HG02610 (cell line): ENCODE results near the gene ERVW-1.
A peak's percentile ranks its signal among the peaks of the same experiment; 100 is the strongest.
"Not testable (repeated sequence)": the region's sequence is repeated elsewhere in the genome, so short reads cannot be mapped to it uniquely, and the experiment has no call there.

Source experiments
- ATAC-seq: cut with Tn5 transposase; IDR thresholded peaks from one replicate; pipeline ENCODE4 v1.9.1; 2021; ENCODE audit warnings: mild to moderate bottlenecking, moderate library complexity; ENCODE audit not compliant: unreplicated experiment

Gene ERVW-1

DNA sequence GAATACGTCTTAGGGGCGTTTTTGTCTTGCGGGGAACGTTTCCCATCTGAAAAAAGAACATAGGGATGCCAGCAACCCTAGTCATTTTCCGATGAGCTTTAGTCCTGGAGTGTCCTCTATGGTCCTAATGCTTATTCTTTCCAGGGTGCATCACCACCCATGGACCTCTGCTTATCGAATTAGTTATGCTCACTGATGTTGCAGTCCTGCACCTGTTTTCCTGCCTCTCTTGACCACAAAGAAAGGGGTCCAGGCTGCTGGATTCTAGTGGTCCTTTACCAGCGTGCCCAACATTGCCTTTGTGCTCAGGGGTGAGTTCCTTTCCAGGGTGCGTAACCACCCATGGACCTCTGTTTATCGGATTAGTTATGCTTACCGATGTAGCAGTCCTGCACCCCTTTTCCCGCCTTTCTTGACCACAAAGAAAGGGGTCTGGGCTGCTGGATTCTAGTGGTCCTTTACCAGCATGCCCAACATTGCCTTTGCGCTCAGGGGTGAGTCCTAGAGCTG, 2.4 kb downstream of the ERVW-1 start:
- ATAC-seq: not testable (repeated sequence)

DNA sequence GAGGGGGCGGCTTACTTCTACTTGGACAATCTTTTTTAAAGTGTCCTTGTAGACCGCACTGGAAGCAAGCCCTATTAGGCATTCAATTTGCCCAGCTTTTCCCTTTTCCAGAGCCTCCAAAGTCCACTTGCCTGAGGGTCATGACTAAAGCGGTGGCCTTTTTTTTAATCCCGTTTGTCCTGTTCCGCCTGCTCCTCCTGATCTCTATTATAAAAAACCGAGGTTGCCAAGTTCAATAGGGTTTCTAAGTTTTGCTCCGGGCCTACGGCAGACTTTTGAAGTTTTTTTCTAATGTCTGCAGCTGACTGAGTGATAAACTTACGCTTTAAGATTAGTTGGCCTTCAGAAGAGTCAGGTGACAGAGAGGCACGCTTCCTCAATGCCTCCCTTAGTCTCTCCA, 3.8 kb downstream of the ERVW-1 start:
- ATAC-seq: not testable (repeated sequence)

DNA sequence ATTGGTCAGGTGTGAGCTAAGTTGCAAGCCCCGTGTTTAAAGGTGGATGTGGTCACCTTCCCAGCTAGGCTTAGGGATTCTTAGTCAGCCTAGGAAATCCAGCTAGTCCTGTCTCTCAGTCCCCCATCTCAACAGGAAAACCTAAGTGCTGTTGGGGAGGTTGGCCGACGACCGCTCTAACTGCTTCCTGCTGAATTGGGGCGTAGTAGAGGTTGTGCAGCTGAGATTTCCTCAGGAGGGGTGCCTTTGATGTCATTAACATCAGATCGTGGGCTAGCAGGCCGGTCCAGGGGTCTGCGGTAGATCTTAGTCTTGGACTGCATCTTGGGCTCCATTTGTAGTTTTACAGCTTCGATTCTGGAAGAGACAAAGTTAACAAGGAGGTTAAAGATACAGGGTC, 9.2 kb downstream of the ERVW-1 start:
- not testable (repeated sequence) for ATAC-seq

DNA sequence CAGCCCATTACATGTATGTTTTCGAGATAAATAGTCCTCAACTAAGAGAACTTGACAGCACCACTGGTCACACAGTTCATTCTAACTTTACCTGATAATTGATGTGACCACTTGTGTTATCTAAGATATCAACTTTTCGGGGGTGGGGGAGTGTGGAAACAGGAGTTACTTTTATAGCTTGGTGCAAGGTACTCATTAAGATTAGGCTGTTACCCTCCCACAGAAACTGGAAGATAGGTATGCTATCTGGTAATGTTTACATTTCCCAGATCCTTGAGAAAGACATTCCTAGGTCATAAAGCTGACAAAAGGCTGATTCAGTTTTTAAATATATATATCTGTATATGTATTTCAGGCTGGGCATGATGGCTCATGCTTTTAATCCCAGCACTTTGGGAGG, 11.1 kb downstream of the ERVW-1 start:
- no peak for ATAC-seq

DNA sequence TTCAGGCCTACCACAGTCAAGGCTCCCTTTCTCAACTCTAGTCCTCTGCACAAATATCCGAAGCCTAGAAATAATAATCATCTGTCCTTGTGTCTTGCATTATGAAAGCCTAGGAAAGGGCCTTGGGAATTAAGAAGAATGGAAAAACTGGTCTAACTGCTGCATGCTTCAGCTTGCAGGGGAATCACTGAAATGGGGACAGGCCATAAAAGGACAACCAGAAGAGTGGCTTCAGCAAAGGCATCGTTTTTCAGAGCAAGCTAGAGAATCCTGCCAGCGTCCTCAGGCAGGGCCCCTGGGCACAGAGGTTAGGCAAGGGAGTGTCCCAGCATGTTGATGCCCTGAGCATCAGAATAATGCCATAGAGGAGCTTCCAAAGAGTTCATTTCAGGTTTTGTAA, 13.2 kb downstream of the ERVW-1 start:
- no peak for ATAC-seq

DNA sequence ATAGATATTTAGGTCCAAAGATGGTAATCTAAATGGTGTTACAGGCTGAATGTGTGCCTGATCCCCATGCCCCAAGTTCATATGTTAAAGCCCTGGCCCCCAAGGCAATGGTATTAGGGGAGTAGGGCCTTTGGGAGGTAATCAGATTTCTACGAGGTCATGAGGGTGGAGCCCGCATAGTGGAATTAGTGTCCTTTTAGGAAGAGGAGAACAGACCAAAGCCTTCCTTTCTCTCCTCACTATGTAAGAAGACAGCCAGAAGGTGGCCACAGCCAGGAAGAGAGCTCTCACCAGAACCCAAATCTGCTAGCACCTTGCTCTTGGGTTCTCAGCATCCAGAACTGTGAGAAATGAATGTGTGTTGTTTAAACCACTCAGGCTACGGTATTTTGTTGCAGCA, 15.2 kb downstream of the ERVW-1 start:
- ATAC-seq: no peak

DNA sequence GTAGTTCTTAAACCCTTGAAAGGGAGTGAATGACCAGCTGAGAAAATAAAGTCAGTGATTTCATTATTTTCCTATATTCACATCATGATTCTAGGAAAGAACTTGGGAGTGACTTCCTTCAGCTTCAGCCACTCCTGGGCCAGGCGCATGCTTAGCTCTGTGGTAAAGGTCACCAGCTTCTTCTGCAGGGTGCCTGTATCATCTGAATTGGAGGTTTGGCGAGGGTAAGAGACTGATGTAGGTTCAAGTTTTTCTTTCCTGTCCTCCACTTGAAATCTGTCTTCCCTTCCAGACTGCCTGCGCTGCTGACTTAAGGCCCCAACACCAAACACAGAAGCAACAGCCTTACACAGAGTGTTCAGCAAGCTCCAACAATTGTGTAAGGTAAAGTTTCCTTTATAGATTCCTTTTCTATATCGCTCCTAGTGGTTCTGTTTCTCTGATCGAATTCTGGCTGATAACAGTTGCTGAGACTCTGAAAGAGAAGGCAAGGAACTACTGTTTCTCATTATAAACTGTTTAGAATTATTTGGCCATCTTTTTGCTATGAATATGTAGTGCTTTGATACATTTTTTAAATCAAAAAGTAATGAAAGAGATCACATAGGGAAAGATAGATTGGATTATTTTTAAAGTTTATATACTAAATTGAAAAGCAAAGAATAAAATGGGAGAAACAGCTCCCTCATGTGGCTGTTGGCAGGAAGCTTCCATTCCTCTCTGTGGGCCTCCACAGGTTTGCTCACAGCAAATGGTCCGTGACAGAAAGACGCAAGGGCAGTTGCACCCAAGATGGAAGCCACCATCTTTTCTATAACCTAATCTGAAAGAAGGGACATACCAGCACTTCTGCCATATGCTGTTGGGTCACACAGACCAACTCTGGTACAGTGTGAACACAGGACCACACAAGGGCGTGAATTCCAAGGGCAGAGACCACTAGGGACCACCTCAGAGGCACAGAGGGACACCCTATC, 16.4 kb downstream of the ERVW-1 start:
- ATAC-seq: peak; percentile 62

DNA sequence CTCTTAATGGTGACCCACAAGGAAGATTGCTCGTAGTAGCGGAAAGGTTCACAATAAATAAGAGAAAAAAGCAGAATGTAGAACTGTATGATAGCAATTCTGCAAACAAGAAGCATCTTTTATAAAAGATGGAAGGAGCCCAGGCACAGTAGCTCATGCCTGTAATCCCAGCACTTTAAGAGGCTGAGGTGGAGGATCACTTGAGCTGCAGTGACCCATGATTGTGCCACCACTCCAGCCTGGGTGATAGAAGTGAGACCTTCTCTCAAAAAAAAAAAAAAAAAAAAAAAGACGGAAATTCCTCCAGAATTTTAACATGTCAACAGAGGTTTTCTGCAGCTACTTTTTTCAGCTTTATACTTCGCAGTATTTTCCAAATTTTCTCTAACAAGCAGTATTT, 17.2 kb downstream of the ERVW-1 start:
- ATAC-seq: no peak

DNA sequence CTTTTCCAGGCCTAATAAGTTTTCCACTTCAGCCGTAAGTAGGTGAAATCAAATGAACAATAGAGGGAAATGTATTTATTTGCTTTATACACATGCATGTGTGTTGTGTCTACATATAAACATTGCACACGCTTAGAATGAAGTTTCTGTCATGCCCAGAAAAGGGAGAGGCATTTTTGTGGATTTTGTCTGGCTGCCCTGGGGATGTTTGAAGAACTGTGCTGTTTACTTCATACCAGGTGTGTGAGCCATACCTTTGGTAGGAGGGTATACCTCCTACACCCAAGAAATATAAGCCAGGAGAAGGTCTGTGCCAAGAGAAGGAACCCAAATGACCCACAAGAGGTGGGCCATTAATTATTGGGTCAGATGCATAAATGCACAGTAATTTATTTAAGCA, 17.6 kb downstream of the ERVW-1 start:
- ATAC-seq: no peak

DNA sequence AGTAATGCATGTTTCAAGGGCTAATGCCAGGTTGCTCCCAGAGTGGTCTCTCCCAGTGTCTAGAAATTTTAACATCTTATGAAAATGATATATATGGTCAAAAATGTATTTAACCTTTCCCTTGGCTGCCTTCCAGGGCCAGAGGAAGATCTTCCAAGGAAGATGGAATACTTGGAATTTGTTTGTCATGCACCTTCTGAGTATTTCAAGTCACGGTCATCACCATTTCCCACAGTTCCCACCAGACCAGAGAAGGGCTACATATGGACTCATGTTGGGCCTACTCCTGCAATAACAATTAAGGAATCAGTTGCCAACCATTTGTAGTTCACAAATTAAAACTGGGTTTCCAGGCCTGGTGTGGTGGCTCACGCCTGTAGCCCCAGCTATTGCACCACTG, 21.5 kb downstream of the ERVW-1 start:
- ATAC-seq: no peak

DNA sequence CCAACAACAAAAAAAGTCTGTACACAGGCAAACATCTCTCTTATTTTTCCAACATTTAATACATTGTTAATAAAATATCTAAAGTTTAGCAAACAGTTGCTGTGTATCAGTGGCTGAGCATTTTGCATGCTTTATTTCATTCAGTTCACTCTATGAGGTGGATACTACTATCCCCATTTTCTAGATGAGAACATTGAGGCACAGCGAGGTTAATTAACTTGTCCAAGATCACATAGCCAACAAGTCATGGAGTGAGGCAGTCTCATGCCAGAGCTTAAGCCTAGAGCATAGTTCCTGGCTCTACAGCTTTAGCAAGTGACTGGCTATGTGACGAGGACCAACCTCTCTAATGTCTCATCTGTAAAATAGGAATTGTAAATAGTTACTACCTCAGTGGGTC, 26.1 kb downstream of the ERVW-1 start:
- no peak for ATAC-seq

DNA sequence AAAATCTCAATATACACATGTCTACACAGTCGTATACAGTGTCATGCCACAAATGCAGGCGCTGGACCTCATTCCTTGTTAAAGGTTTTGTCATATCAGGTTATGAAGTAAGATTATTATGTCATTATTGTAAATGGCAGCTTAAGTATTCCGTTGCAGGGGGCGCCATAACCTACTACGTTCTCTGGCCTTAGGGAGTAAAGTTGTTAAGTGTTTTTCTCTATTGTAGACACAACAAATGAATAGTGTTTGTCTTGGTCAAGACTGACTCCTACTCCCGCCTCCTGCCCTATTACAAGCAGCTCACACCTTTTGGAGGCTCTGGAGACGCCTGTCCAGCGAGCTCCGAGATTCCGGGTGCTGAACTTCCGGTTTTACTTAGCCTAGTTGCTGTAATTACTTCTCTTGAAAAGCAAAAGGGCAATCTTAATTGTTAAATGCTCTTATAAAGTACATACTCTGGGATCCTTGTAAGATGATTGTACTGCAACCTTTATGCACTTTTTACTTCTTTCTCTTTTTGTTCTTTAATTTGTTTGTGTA, 29.5 kb downstream of the ERVW-1 start:
- peak; percentile 47 for ATAC-seq

DNA sequence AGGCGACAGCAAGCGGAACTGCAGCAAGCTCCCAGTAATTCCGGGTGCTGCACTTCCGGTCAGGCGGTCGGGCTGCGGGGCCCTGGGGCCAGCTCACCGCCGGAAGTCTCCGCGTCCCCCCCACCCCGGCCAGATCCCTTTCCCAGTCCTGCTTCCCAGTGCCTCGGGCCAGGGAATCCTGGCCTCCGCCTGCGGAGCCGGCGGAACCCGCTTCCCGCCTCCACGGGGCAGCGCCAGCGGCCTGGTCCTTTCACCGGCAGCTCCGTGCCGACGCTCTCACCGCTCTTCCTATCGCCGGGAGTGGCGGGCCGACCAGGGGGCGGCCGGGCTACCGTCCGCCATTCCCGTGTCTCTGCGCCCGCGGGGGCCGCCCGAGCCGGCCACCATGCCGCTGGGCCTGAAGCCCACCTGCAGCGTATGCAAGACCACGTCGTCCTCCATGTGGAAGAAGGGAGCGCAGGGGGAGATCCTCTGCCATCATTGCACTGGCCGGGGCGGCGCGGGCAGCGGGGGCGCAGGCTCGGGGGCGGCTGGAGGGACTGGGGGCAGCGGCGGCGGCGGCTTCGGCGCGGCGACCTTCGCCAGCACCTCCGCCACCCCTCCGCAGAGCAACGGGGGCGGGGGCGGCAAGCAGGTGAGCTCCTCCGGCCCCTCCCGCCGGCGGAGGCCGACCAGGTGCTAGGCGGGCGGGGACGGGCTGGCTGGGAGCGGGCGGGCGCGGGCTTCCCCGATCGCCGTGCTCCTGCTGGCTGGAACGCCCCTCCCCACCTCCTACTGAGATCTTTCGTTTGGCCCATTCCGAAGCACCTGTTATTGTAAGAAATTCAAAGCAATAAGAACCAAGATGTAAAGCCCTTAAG, 30.2 kb downstream of the ERVW-1 start, which contains the start of gene GATAD1:
GATAD1 (plus strand) TSS at position 138 of the 860 bp plus-strand sequence; CDS start at position 386, 248 bp downstream.
- ATAC-seq: peak; percentile 88

DNA sequence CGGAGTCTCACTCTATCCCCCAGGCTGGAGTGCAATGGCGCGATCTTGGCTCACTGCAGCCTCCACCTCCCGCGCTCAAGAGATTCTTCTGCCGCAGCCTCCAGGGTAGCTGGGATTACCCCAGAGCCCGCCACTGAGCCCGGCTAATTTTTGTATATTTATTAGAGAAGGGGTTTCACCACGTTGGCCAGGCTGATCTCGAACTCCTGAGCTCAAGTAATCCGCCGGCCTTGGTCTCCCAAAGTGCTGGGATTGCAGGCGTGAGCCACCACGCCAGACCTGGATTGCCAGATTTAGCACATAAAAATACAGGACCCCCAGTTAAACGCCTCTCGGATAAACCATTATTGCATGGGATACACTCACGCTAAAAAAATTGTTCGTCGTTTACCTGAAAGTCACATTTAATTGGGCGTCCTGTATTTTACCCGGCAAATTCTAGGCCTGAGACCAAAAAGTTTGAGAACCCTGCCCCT, 30.8 kb downstream of the ERVW-1 start:
- ATAC-seq: no peak

DNA sequence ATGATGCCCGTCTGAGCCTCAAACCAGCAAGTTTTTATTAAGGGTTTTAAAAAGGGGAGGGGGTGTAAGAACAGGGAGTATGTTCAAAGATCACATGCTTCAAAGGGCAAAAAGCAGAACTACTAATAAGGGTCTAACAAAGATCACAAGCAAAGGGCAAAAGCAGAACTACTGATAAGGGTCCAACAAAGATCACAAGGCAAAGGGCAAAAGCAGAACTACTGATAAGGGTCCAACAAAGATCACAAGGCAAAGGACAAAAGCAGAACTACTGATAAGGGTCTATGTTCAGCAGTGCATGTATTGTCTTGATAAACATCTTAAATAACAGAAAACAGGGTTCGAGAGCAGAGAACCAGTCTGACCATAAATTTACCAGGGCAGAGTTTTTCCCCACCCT, 35.0 kb downstream of the ERVW-1 start:
- not testable (repeated sequence) for ATAC-seq

DNA sequence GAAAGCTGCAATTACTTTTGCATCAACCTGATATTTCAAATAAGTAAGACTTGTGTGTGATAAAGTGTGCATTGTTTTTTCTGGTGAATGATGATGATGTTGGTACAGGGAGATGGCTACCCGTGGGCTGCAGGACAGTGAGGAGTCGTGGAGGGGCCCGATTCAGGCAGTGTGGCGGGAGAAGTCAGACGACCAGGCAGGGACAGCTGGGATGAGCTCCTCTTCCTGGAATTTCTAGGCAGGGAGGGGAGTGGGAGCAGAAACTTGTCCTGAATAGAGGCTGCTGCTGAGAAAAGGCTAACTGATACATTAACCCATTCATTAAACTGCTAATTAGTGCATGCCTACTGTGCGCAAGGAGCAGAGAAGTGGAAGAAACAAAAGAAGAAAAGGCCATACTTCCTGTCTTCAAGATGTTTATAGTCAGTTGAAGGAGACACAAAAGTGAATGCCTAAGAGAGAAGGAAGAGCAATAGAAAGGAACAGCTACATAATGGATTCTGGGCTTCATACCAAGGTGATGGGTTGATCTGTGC, 39.7 kb downstream of the ERVW-1 start:
- no peak for ATAC-seq

DNA sequence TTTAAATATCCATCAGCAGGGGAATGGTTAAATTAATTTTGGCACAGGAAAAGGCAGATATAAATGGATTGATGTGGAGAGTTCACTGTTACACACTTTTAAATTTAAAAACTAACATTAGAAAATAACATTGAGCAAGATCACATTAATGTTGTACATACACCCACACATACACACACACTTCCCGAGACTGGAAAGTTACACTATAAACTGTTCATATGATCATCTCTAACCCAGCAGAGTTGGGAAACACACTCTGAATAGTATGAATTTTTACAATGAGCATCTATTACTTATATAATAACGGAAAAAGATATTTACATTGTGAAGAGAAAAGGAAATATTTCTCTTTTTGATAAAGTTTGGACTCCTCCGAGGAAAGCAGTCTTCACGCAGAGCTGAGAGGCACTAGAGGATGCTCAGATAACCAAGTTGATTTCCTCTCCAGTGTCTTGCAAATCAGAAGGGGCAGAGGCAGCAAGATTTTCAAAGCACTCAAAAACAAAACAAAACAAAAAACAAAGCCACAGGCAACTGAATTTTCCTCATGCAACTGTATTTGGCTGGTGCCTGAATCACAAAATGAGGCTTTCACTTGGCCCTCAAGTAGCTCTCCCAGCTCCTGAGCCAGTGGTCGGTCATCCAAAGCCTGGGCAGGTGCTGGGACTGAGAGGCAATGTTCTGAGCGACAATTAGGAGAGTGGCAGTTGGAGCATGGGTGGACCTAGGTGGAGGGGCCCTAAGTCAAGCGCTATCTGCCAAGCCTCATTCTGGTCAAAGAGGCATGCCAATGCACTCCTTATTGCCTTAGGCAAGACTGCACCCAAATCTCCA, 40.9 kb downstream of the ERVW-1 start:
- no peak for ATAC-seq

DNA sequence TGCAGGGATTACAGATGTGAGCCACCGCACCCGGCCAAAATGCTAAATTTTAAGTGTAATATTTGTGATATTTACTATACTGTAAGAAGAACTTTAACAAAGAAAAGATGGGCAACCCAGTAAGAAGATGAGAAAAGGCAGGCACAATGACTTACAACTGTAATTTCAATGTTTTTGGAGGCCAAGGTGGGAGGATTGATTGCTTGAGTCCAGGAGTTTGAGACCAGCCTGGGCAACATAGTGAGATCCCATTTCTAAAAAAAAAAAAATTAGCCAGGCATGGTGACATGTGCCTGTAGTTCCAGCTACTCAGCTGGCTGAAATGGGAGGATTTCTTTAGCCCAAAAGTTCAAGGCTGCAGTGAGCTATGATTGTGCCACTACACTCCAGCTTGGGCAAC, 42.2 kb downstream of the ERVW-1 start:
- ATAC-seq: no peak

DNA sequence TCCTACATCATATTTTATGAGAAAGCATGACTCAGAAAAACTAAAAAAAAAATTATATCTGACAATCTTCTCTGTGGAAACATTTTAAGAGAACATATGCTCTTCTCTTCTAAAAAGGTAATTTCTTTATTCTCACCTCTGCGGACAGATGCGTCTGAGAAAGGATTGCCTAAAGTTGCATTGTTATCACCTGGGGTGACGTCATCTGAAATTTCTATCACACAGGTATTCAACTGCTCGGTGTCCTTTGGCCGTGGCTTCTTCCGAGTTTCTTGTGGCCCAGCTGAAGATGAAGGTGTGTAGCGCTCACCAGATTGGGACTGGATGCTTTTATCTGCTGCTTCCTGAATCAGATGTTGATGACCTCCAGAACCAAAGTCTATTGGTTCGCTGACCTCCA, 44.7 kb downstream of the ERVW-1 start:
- no peak for ATAC-seq
